Endometrial microvascular endothelial cells (primary cell): ENCODE measurements around the gene MEF2D. TPM values are rescaled to one million over a fixed set of nuclear protein-coding genes. Genes with fewer than 3 reads are reported as not detected.

Experiments used
- in situ Hi-C: cut with HindIII; loops from 2 replicates; pipeline ENCODE4 v1.10.0; 2017; ENCODE audit warnings: low sequenced_read_pairs, low pct_unique_long_range_greater_than_20kb; ENCODE audit errors: inconsistent ontology term
- total RNA-seq: library from RNA; depleted of rRNA; stranded (reverse); fragments of >200 nt; gene quantifications from one replicate; pipeline ENCODE4 v1.2.3, GENCODE V29; 2015; ENCODE audit errors: inconsistent ontology term

The MEF2D gene
- total RNA-seq, 1 donor from 2014 or later, result 53.5 TPM

- in situ Hi-C loops, result no loop called here
Observed at GRCh38 chr1:156478250-156478627, 22.3 kb downstream of the MEF2D start.

GRCh38 chr1:156477526-156478249, 22.9 kb downstream of the MEF2D start:
- in situ Hi-C loops, result no loop called here

GRCh38 chr1:156476501-156477298, 23.9 kb downstream of the MEF2D start:
- in situ Hi-C loops, result no loop called here

GRCh38 chr1:156475568-156476500, 24.7 kb downstream of the MEF2D start:
- in situ Hi-C loops, result no loop called here

GRCh38 chr1:156474966-156475365, 25.6 kb downstream of the MEF2D start:
- in situ Hi-C loops, result no loop called here

GRCh38 chr1:156471496-156472490, 28.8 kb downstream of the MEF2D start:
- in situ Hi-C loops, result no loop called here

GRCh38 chr1:156470473-156470872, 30.1 kb downstream of the MEF2D start:
- in situ Hi-C loops, result no loop called here

GRCh38 chr1:156468693-156469345, 31.8 kb downstream of the MEF2D start:
- in situ Hi-C loops, result no loop called here

- in situ Hi-C loops, result no loop called here
Observed at GRCh38 chr1:156467906-156468305, 32.7 kb downstream of the MEF2D start.

- in situ Hi-C loops, result no loop called here
Observed at GRCh38 chr1:156467385-156467784, 33.2 kb downstream of the MEF2D start.

GRCh38 chr1:156465747-156466365, 34.7 kb downstream of the MEF2D start:
- in situ Hi-C loops, result no loop called here

GRCh38 chr1:156464825-156465452, 35.6 kb downstream of the MEF2D start:
- in situ Hi-C loops, result no loop called here

- in situ Hi-C loops, result no loop called here
Observed at GRCh38 chr1:156464335-156464734, 36.2 kb downstream of the MEF2D start.

GRCh38 chr1:156463874-156464273, 36.7 kb downstream of the MEF2D start:
- in situ Hi-C loops, result no loop called here

- in situ Hi-C loops, result no loop called here
Observed at GRCh38 chr1:156462954-156463795, 37.4 kb downstream of the MEF2D start.
